Lower leg skin (tissue), 4 donors: ENCODE measurements around the gene NTRK3. TPM values are rescaled to one million over a fixed set of nuclear protein-coding genes. Genes with fewer than 3 reads are reported as not detected.

Experiments
- DNase-seq, 2 donors: peaks; one replicate each; pipeline ENCODE4 v3.0.0-alpha.2; 2019; ENCODE audit warnings: low spot score in 2 of 2
- H3K4me3 ChIP-seq: fragments of 200-600 bp; sonication (generic); 2 replicates; pipeline ENCODE4 v1.5.1; 2017; ENCODE audit warnings: mild to moderate bottlenecking, low read depth; ENCODE audit not compliant: poor library complexity, severe bottlenecking
- POLR2A ChIP-seq, 2 donors: fragments of 450-650 bp; IDR thresholded peaks; one replicate each; pipeline ENCODE4 v1.6.1; 2016 to 2017; ENCODE audit warnings: antibody characterized with exemption in 2 of 2, mild to moderate bottlenecking in 1 of 2, moderate library complexity in 1 of 2
- WGBS, 2 donors: methylation state at CpG; one replicate each; pipeline ENCODE4 v1.1.5; 2018; 5-methylcytosine and 5-hydroxymethylcytosine counted together
- intact Hi-C: fragments of 100-400 bp; cut with DNase I; formaldehyde crosslinking; loops from one replicate; pipeline ENCODE4 v1.15.0; 2023; ENCODE audit warnings: low total_unique reads
- total RNA-seq, 4 donors: library from RNA; depleted of rRNA; stranded (reverse); fragments of >200 nt; gene quantifications; one replicate each; pipeline ENCODE4 v1.1.0, GENCODE V29; 2016
- TF ChIP-seq, protein P1 (sequence below), 3 donors: fragments of 450-650 bp; IDR thresholded peaks; one replicate each; pipeline ENCODE4 v1.5.1; 2016; ENCODE audit warnings: antibody characterized with exemption in 3 of 3, mild to moderate bottlenecking in 3 of 3, moderate library complexity in 2 of 3

Gene NTRK3
- total RNA-seq, 4 donors from 2014 or later = 0.97 to 5.4 (median 4.4) TPM

DNA sequence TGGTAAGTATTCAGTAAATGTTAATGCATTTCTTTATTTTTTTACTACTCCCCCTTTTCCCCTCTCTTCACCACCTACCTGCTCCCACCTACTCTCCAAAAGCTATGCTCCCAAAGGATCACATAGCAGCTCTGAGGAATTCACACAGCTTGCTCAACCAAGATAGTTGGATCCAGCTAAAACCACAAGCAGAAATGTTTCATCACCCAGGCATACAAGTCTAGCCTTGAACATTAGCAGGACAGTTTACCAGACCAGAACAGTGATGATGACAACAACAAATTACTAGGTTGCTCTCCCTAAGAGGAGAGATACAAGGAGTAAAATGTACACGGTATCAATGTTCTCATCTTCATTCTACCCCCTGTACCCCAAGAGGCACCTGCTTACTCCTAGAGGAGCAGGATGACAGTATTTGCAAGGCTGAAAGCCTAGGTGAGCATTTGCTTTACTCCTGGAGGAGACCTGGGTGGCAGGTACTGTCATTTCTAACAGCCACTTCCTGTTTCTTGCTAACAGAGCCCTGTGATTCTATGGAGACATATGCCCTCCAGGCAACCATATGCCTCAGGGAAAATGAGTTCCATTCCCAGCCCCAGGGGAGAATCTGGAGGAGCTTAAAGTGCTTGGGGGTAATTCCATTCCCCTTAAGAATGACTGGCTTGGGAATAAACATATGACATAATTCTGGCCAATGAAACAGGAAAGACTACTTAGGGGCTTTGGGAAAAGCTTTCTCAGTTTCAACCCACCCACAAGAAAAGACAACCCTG is 237.5 kb downstream of the NTRK3 start:
- intact Hi-C loops = no loop called here
- no peak for TF ChIP-seq POLR2A (IDR thresholded peaks at IDR 0.05)
- TF ChIP-seq, protein P1, sequence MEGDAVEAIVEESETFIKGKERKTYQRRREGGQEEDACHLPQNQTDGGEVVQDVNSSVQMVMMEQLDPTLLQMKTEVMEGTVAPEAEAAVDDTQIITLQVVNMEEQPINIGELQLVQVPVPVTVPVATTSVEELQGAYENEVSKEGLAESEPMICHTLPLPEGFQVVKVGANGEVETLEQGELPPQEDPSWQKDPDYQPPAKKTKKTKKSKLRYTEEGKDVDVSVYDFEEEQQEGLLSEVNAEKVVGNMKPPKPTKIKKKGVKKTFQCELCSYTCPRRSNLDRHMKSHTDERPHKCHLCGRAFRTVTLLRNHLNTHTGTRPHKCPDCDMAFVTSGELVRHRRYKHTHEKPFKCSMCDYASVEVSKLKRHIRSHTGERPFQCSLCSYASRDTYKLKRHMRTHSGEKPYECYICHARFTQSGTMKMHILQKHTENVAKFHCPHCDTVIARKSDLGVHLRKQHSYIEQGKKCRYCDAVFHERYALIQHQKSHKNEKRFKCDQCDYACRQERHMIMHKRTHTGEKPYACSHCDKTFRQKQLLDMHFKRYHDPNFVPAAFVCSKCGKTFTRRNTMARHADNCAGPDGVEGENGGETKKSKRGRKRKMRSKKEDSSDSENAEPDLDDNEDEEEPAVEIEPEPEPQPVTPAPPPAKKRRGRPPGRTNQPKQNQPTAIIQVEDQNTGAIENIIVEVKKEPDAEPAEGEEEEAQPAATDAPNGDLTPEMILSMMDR (IDR thresholded peaks at IDR 0.05) = no peak
- WGBS, 2 donors = 68 to 73% methylated on average over 1 of the region's 1 CpG
- no peak overlapping the region for H3K4me3 ChIP-seq
- DNase-seq = no peak

DNA sequence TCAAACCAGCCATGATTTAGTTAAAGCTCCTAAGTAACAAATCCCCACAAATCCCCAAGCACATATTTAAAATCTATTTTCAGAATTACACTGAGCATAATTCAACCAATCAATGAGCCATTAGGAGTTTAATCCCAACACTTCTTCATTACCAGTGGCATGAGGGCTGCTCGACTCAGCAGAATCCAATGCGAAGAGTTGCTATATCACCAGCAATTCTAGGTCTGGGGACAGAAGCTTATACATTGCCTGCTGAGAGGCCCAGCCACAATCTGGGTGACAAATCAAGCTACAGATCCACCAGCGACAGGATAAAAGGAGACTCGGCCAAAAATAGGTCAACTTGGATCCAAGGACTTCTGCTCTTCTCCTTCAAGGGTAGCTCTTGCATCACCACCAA is 238.8 kb downstream of the NTRK3 start:
- 81 to 97% methylated on average over 4 of the region's 4 CpGs for WGBS, 2 donors
- no peak overlapping the region for H3K4me3 ChIP-seq
- intact Hi-C loops = no loop called here
- no peak for DNase-seq
- TF ChIP-seq, protein P1 (IDR thresholded peaks at IDR 0.05) = no peak

DNA sequence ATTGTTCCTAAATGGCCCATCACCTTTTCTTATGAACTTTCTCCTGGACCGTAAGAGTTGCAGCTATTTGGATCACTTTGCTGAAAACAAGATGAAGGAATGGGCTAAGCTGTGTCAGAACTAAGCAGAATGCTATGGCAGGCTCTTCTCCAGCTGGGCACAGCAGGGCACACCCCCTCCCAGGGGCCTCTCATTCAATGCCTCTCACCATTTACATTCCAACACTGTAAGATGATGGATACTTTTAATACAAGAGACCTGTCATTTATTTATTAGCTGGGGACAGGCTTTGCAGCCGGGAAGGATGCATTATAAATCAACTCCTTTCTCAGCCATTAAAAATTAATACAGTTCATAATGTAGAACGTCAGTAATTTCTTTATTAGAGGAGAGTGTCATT is 240.1 kb downstream of the NTRK3 start:
- TF ChIP-seq, protein P1 (IDR thresholded peaks at IDR 0.05) = no peak
- no peak for TF ChIP-seq POLR2A (IDR thresholded peaks at IDR 0.05)
- no peak overlapping the region for H3K4me3 ChIP-seq
- intact Hi-C loops = no loop called here
- WGBS, 2 donors = 67 to 68% methylated on average over 3 of the region's 3 CpGs
- no peak for DNase-seq

DNA sequence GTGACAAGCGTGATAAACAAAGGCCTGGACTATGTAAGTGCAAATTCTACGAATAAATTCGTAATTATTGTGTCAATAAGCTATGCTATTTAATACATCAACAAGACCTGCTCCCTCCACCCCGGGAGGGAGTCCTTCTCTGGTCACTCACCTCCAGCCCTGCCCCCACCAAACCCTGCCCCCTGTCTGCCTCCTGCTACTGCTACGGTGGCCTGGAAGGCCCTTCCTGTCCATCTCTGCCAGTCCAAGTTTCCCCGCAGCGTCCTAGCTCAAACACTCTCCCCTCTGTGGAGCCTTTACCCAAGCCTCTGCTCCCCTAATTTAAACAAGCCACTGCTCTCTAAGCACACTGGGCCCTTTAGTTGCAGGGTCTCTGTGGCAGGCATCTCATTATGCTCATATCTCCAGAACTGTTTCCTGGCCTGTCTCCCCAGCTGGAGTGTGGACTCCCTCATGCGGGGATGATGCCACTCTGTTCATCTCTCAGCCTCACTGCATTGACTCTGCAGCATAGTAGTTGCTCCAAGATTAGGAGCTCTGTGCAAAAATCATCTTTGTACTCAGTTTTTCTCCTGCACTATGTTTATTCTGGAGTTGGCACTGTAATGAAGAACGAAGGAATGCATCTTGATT is 241.2 kb downstream of the NTRK3 start:
- 67 to 74% methylated on average over 9 of the region's 9 CpGs for WGBS, 2 donors
- H3K4me3 ChIP-seq = no peak overlapping the region
- DNase-seq = no peak
- TF ChIP-seq POLR2A (IDR thresholded peaks at IDR 0.05) = no peak
- TF ChIP-seq, protein P1 (IDR thresholded peaks at IDR 0.05) = no peak
- intact Hi-C loops = no loop called here

DNA sequence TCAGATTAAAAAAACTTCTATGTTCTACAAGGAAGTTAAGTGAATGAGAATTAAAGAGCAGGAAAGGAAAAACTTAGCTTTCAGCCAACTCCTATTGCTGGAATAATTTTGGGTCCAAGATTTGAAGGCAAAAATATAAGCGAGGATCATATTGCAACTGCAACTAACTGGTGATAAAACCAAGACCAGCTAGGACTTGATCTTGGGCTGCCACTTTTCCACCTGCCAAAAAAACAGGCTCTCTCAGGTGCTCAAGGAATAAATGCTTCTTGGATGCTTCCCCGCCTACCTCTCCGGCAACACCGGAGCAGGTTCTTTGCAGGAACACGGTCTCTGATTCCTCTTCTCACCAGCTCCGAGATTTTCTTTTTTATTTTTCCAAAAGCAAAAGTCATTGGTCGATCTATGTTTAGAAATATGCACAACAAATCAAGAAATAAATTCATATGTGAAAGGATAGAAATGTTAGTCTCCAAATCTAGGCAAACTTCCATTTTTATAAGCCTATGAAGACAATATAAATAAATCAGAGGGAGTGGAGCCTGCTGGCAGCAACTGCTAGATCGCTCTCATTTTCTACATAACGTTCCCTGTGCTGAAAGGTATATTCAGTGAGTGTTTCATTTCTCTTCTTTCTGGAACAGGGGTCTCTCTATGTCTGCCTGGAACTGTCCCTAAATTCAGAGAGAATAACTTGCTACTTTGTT is 241.9 kb downstream of the NTRK3 start:
- no peak for DNase-seq
- intact Hi-C loops = no loop called here
- WGBS, 2 donors = 48 to 49% methylated on average over 9 of the region's 9 CpGs

More for the DNA sequence above, 241.9 kb downstream of the NTRK3 start:
- H3K4me3 ChIP-seq = no peak overlapping the region
- no peak for TF ChIP-seq POLR2A (IDR thresholded peaks at IDR 0.05)
- TF ChIP-seq, protein P1 (IDR thresholded peaks at IDR 0.05) = no peak
